Measurements from ENCODE around the gene PSMG3. TPM values are rescaled to one million over a fixed set of nuclear protein-coding genes. Genes with fewer than 3 reads are reported as not detected.

Gene PSMG3
- total and polyA plus RNA-seq, 2 of the 8 experiments (the other 6 are each of a cell fraction or from before 2014, with no cell fraction given) = 30.2 to 62.0 TPM

GRCh38 chr7:1609023-1609422 lies 39.2 kb upstream of the PSMG3 start (continued):
- TF ChIP-seq, protein P1, sequence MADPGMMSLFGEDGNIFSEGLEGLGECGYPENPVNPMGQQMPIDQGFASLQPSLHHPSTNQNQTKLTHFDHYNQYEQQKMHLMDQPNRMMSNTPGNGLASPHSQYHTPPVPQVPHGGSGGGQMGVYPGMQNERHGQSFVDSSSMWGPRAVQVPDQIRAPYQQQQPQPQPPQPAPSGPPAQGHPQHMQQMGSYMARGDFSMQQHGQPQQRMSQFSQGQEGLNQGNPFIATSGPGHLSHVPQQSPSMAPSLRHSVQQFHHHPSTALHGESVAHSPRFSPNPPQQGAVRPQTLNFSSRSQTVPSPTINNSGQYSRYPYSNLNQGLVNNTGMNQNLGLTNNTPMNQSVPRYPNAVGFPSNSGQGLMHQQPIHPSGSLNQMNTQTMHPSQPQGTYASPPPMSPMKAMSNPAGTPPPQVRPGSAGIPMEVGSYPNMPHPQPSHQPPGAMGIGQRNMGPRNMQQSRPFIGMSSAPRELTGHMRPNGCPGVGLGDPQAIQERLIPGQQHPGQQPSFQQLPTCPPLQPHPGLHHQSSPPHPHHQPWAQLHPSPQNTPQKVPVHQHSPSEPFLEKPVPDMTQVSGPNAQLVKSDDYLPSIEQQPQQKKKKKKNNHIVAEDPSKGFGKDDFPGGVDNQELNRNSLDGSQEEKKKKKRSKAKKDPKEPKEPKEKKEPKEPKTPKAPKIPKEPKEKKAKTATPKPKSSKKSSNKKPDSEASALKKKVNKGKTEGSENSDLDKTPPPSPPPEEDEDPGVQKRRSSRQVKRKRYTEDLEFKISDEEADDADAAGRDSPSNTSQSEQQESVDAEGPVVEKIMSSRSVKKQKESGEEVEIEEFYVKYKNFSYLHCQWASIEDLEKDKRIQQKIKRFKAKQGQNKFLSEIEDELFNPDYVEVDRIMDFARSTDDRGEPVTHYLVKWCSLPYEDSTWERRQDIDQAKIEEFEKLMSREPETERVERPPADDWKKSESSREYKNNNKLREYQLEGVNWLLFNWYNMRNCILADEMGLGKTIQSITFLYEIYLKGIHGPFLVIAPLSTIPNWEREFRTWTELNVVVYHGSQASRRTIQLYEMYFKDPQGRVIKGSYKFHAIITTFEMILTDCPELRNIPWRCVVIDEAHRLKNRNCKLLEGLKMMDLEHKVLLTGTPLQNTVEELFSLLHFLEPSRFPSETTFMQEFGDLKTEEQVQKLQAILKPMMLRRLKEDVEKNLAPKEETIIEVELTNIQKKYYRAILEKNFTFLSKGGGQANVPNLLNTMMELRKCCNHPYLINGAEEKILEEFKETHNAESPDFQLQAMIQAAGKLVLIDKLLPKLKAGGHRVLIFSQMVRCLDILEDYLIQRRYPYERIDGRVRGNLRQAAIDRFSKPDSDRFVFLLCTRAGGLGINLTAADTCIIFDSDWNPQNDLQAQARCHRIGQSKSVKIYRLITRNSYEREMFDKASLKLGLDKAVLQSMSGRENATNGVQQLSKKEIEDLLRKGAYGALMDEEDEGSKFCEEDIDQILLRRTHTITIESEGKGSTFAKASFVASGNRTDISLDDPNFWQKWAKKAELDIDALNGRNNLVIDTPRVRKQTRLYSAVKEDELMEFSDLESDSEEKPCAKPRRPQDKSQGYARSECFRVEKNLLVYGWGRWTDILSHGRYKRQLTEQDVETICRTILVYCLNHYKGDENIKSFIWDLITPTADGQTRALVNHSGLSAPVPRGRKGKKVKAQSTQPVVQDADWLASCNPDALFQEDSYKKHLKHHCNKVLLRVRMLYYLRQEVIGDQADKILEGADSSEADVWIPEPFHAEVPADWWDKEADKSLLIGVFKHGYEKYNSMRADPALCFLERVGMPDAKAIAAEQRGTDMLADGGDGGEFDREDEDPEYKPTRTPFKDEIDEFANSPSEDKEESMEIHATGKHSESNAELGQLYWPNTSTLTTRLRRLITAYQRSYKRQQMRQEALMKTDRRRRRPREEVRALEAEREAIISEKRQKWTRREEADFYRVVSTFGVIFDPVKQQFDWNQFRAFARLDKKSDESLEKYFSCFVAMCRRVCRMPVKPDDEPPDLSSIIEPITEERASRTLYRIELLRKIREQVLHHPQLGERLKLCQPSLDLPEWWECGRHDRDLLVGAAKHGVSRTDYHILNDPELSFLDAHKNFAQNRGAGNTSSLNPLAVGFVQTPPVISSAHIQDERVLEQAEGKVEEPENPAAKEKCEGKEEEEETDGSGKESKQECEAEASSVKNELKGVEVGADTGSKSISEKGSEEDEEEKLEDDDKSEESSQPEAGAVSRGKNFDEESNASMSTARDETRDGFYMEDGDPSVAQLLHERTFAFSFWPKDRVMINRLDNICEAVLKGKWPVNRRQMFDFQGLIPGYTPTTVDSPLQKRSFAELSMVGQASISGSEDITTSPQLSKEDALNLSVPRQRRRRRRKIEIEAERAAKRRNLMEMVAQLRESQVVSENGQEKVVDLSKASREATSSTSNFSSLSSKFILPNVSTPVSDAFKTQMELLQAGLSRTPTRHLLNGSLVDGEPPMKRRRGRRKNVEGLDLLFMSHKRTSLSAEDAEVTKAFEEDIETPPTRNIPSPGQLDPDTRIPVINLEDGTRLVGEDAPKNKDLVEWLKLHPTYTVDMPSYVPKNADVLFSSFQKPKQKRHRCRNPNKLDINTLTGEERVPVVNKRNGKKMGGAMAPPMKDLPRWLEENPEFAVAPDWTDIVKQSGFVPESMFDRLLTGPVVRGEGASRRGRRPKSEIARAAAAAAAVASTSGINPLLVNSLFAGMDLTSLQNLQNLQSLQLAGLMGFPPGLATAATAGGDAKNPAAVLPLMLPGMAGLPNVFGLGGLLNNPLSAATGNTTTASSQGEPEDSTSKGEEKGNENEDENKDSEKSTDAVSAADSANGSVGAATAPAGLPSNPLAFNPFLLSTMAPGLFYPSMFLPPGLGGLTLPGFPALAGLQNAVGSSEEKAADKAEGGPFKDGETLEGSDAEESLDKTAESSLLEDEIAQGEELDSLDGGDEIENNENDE (IDR thresholded peaks at IDR 0.05; ENCODE audit: insufficient replicate concordance, low read length) = no peak
- no peak for TF ChIP-seq SAP30 (IDR thresholded peaks at IDR 0.05; ENCODE audit: insufficient read depth, insufficient replicate concordance, low read length)
- no peak for TF ChIP-seq GABPA (IDR thresholded peaks at IDR 0.05; ENCODE audit: borderline replicate concordance, insufficient read depth, low read length)
- no peak for TF ChIP-seq RXRA (IDR thresholded peaks at IDR 0.05; ENCODE audit: insufficient read depth, low read depth, low read length)
- TF ChIP-seq SIN3A (conservative IDR thresholded peaks at IDR 0.05 in 1 of 2, IDR thresholded peaks at IDR 0.05 in 1 of 2; ENCODE audit: low read depth in 1 of 2, low read length in 2 of 2) = no peak
- no peak for TF ChIP-seq BRCA1 (IDR thresholded peaks at IDR 0.05; ENCODE audit: low read depth, low read length)
- TF ChIP-seq TBP (IDR thresholded peaks at IDR 0.05; ENCODE audit: low read depth, low read length) = no peak
- no peak for TF ChIP-seq GTF2F1 (IDR thresholded peaks at IDR 0.05; ENCODE audit: borderline replicate concordance, low read depth, low read length)
- no peak for TF ChIP-seq ATF3 (IDR thresholded peaks at IDR 0.05; ENCODE audit: insufficient read depth, low read depth, low read length)
- no peak for TF ChIP-seq HDAC2 (IDR thresholded peaks at IDR 0.05; ENCODE audit: borderline replicate concordance in 1 of 2, low read depth in 2 of 2, low read length in 2 of 2)
